Astrocyte of the cerebellum (primary cell): ENCODE measurements around the gene SMPDL3A.

ENCODE experiments used
- DNase-seq: peaks from one replicate; pipeline ENCODE4 v3.0.0-alpha.2; 2011; ENCODE audit warnings: low read depth
- H3K4me3 ChIP-seq: 2 replicates; pipeline ENCODE4 v1.5.1; 2011; ENCODE audit warnings: mild to moderate bottlenecking, low read depth, low read length, moderate library complexity
- in situ Hi-C: cut with HindIII; loops from 2 replicates; pipeline ENCODE4 v1.10.0; 2017; ENCODE audit warnings: low sequenced_read_pairs
- TF ChIP-seq, protein P1 (sequence below): IDR thresholded peaks from 2 replicates; pipeline ENCODE4 v1.5.1; 2012; ENCODE audit warnings: low read length, low read depth, moderate library complexity, mild to moderate bottlenecking; ENCODE audit errors: missing control alignments

SMPDL3A gene

DNA sequence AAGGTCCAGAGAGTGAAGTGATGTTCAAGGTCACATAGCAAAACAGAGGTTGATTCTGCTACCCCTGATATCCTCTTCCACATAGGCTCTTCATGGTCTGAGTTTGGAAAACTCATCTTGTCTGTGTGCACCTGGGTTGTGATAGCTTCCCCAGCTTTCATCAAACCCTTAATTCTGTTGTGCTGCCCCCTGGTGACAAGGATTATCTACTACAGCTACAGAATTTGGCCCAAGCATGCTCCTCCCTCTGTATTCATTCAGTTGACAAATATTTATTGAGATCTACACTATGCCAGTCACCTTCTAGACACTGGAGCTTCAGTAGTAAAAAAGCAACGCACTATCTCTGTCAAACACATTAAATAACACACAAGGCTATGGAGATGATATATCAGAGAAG, 50.4 kb downstream of the SMPDL3A start:
- in situ Hi-C loops, result loop anchor here (10.0 kb wide), 1 partner anchor 345 kb away; no protein-coding TSS in a partner anchor
- no peak overlapping the region for H3K4me3 ChIP-seq
- TF ChIP-seq, protein P1, sequence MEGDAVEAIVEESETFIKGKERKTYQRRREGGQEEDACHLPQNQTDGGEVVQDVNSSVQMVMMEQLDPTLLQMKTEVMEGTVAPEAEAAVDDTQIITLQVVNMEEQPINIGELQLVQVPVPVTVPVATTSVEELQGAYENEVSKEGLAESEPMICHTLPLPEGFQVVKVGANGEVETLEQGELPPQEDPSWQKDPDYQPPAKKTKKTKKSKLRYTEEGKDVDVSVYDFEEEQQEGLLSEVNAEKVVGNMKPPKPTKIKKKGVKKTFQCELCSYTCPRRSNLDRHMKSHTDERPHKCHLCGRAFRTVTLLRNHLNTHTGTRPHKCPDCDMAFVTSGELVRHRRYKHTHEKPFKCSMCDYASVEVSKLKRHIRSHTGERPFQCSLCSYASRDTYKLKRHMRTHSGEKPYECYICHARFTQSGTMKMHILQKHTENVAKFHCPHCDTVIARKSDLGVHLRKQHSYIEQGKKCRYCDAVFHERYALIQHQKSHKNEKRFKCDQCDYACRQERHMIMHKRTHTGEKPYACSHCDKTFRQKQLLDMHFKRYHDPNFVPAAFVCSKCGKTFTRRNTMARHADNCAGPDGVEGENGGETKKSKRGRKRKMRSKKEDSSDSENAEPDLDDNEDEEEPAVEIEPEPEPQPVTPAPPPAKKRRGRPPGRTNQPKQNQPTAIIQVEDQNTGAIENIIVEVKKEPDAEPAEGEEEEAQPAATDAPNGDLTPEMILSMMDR, result peak; percentile 71
- peak; percentile 52 for DNase-seq

DNA sequence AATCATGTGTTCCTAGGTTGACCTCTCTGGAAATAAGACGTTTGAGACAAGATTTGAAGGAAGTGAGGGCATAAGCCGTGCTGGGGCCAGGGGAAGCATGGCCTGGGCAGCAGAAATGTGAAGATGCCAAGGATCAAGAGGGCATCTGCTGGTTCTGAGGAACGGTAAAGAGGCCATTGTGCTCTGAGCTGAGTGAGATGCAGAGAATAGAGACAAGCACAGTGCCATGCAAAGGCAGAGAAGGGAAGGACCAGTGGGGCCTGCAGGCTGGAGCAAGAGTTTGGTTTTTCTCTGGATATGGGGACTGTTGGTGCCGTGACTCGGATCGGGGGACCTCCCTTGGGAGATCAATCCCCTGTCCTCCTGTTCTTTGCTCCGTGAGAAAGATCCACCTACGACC, 50.8 kb downstream of the SMPDL3A start:
- TF ChIP-seq, protein P1, result no peak
- no peak for DNase-seq
- H3K4me3 ChIP-seq, result no peak overlapping the region
- in situ Hi-C loops, result loop anchor here (10.0 kb wide), 1 partner anchor 345 kb away; no protein-coding TSS in a partner anchor

DNA sequence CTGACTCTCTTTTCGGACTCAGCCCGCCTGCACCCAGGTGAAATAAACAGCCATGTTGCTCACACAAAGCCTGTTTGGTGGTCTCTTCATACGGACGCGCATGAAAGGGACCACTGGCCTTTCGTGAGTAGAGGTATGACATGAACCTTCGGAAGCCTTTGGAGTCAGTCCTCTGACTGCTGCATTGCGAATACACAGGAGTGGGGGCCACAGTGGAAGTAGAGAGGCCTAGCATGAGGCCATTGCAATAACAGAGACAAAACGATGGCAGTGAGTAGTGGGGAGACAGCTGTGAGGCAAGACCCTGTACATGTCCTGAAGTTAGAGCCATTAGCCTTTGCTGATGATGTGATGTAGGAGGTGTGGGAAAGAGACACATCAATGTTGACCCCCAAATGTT, 56.4 kb downstream of the SMPDL3A start:
- no peak overlapping the region for H3K4me3 ChIP-seq
- in situ Hi-C loops, result no loop called here
- no peak for DNase-seq
- TF ChIP-seq, protein P1, result no peak

DNA sequence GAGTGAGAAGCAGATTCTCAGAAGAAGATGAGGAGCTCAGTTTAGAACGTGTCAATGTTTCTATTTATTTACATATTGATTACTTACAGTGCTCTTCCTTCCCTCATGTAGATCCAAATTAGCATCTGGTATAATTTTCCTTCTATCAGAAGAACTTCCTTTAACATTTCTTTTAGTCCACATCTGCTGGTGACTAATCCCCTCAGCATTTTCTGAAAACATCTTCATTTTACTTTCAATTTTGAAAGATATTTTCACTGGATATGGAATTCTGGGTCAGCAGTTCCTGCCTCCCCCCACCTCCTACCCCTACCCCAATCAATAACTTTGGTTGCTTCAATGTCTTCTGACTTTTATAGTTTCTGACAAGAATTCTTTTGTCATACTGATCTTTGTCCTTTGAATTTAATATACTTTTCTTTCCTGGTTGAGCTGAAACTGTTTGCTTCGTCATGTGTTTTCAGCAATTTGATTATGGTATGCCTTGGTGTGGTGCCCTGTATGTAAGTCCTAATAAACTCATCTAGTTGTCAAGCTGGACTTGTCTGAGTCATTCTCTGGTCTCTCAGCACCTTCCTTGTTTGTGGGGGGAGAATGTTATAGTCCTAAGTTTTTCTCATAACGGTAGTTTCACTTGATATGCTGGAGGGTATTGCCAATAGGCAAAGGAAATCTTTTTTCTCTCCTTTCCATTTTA, 57.0 kb downstream of the SMPDL3A start:
- in situ Hi-C loops, result no loop called here
- no peak for DNase-seq
- H3K4me3 ChIP-seq, result no peak overlapping the region
- TF ChIP-seq, protein P1, result no peak

DNA sequence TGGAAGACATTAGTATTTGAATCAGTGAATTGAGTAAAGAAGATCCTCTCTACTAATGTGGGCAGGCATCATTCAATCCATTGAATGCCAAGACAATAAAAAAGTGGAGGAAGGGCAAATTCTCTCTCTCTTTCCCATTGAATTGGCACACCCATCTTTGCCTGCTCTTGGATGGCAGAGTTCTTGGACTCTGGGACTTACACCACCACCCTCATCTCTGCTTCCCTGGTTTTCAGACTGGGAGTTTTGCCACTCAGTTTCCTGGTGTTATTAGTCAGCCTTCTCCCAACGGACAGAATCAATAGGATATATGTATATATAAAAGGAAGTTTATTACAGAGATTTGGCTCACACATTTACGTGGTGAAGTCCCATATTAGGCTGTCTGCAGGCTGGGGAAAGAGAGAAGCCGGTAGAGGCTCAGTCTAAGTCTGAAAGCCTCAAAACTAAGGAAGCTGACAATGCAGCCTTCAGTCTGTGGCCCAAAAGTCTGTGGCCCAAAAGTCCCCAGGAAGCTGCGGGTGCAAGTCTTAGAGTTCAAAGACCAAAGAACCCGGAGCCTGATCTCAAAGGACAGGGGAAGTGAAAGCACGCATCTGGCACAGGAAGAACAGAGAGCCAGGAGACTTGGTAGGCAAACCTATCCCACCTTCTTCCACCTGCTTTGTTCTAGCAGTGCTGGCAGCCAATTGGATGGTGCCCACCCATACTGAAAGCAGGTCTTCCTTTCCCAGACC, 64.4 kb downstream of the SMPDL3A start:
- no peak for DNase-seq
- H3K4me3 ChIP-seq, result no peak overlapping the region
- TF ChIP-seq, protein P1, result no peak
- in situ Hi-C loops, result no loop called here
